ENCODE results near the gene PCBP3.

PCBP3 gene

DNA sequence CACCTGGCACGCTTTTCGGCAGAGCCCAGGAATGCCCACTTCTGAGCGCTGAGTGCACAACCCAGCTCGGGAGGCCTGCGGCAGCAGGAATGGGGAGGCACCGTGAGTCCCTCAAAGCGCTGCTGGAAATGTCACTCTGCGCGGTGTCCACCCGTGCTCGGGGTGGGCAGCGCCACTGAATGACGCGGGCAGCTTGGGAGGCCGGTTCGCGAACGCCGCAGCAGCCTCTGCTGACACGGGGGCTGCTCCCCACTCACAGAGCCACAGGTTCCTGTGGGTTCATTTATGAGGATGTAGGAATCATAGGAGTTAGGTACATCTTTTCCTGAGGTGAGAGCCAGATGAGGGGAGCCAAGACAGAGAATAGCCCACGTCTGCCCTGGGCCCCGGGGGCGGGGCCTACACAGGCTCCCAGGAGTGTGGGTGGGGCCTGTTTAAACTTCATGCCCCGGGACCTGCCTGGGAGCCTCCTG, 191.3 kb downstream of the PCBP3 start:
- TF ChIP-seq, protein P1, sequence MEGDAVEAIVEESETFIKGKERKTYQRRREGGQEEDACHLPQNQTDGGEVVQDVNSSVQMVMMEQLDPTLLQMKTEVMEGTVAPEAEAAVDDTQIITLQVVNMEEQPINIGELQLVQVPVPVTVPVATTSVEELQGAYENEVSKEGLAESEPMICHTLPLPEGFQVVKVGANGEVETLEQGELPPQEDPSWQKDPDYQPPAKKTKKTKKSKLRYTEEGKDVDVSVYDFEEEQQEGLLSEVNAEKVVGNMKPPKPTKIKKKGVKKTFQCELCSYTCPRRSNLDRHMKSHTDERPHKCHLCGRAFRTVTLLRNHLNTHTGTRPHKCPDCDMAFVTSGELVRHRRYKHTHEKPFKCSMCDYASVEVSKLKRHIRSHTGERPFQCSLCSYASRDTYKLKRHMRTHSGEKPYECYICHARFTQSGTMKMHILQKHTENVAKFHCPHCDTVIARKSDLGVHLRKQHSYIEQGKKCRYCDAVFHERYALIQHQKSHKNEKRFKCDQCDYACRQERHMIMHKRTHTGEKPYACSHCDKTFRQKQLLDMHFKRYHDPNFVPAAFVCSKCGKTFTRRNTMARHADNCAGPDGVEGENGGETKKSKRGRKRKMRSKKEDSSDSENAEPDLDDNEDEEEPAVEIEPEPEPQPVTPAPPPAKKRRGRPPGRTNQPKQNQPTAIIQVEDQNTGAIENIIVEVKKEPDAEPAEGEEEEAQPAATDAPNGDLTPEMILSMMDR (conservative IDR thresholded peaks at IDR 0.05): no peak
- H3K27ac ChIP-seq: no peak overlapping the region

DNA sequence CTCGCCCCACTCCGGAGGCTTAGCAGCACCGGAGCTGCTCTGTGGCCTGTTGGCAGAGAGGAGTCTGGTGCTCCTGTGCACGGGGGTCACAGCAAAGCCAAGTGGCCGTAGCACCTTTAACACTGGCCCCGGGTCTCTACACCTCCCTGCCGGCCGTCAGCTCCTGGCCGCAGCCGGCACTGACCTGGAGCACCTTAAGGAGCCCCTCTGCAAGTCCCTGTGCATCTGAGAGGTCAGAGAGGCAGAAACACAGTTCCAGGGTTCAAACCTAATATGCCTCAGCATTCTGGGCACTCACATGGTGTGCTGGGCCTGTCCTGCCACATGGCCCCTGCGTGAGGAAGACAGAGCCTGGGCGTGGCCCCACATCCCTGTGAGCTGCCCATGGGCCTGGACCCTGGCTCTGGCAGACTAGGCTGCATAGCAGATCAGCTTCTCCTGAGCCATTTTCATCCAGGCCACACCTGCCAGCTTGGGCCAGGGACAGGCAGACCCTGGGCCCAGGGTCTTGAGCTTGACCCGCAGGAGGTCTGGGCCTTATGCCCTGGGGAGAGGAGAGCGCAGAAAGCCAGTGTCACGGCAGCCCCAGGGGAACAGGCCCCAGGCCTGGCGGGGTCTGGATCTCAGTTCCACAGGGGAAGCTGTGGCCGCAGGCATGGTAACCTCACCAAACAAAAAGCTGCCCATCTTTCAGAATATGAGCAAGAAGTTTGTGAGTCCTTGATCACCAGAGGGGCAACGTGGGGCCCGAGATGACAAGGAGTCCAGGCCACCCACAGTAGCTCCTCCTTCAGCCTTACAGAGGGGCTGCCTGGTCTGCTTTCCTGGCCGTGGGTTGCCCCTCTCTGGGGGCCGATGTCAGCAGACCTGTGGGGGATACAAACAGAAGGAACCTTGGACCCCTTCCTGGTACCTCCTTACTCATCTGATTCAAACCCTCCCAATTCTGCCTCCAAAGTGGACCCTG, 192.1 kb downstream of the PCBP3 start:
- H3K27ac ChIP-seq: peak overlapping the region; percentile 34
- TF ChIP-seq, protein P1 (conservative IDR thresholded peaks at IDR 0.05): no peak

DNA sequence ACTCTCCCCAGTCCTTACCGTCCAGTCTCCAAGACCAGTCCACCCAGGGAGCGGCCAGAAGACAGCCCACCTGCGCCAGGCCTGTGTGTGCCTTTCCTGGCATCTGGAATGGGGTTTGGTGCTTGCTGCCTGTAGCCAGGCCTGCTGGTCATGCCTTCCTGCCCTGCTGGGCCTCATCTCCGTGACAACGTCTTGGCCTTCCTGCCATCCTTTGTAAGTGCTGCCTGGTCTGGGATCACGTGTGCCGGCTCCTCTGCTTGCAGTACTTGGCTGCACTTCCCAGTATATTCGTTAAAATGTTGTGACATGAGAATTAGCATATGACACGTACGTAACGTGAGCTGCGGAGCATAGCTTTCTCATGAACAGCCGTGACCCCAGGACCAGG, 192.7 kb downstream of the PCBP3 start:
- TF ChIP-seq, protein P1 (conservative IDR thresholded peaks at IDR 0.05): no peak
- peak overlapping the region; percentile 34 for H3K27ac ChIP-seq

DNA sequence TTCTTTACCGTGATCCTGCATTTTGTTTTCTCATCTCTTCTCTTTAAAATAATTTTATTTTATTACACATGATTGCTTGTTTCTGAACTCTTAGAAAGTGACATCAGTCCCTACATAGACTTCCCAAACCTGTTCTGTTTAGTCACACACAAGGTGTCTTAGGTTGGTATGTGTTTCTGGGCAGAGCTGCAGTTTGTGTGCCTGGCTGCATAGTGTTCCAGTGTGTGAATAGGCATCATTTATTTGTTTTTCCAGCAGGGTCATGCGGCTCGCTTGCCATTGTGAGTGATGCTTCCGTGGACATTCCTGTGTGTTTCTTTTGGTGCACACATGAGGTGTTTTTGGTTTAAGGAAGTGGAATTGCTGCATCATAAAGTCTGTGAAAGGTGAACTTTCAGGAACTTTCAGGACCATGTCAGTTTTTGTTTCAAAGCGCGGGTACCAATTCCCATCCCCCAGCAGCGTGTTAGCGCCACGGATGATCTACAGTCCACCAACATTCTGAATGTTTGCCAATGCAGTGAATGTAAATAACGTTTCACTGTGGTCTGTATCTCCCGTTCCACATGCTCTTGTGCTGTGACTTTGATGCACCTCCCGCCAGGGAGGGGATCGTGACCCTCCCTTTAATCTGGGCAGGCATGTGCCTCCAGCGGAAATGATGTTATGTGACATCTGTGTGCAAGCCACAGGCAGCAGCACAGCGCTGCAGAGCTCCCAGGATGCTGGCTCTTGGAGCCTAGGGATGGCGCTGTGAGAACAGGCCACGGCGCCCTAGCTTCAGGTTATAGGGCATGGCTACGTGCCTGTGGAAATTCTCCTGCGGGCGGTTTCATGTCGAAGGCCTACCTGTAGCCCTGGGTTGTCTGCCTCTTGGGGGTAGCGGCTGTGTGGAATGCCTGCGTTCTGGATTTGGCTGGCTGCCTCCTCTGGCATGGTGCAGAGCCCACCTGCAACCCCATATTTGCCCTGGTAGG, 193.5 kb downstream of the PCBP3 start:
- TF ChIP-seq, protein P1 (conservative IDR thresholded peaks at IDR 0.05): no peak

DNA sequence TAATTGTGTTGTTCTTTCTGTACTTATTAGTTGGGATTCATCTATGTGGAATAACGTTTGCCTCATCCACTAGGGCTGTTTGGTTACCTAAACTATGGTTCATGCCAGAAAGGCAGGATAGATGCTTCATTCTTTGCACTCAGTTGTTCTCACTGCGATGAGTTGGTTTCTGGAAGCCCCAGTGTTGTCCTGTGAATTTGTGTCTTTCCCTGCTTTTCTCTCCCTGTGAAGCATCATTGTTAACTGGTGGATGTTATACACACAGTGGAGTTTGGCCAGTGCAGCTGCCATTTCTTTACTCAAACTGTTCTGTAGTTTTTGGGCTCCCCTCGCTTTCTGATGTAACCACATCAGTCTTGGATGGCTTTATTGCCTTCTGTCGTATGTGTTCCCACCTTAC, 194.4 kb downstream of the PCBP3 start:
- TF ChIP-seq, protein P1 (conservative IDR thresholded peaks at IDR 0.05): no peak
- no peak overlapping the region for H3K27ac ChIP-seq

More for the DNA sequence above, 193.5 kb downstream of the PCBP3 start:
- peak overlapping the region; percentile 34; the same call in 1 of the 2 replicates for H3K27ac ChIP-seq

DNA sequence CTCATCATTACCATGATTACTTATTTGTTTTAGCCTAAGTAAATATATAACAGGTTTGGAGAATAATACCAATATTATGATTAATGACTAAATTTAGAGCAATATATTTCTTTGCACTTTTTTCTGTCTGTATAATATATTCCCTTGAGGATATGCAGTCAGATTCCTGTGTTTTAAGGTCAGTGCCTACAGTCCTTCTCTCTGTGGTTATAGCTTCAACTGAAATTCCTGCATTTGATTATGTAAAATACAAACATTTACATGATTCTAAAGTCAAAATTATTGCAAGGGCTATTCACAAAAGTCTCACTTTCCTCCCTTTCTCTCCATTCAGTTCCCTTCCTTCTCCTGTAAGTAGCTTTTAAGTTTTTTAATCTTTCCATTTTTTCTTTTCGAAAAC, 195.1 kb downstream of the PCBP3 start:
- TF ChIP-seq, protein P1 (conservative IDR thresholded peaks at IDR 0.05): no peak
- no peak overlapping the region for H3K27ac ChIP-seq

DNA sequence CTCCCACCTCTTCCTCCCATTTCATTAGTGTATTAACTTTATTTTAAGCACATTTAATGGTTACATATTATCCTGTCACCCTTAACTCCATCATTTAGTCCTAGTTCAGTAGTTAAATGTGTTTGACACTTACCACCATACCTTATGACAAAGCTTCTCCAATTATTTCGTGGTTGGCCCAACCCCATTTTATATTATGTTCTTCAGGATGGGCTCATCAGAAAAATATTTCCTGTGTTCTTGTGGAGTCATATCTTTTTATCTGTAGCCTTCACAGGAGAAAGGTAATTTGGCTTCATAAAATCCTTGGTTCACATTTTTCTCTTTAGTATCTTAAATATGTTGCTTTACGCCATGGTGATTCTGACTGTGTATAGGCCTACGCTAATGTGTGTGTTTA, 195.7 kb downstream of the PCBP3 start:
- TF ChIP-seq, protein P1 (conservative IDR thresholded peaks at IDR 0.05): no peak
- H3K27ac ChIP-seq: no peak overlapping the region
